ENCODE data around the gene TMEM87B. TPM values are rescaled to one million over a fixed set of nuclear protein-coding genes. Genes with fewer than 3 reads are reported as not detected.

TMEM87B gene
- total and polyA plus RNA-seq, 10 of the 15 experiments (the other 5 are each of a cell fraction or from before 2014, with no cell fraction given), result 5.7 to 20.6 (median 12.3) TPM

DNA sequence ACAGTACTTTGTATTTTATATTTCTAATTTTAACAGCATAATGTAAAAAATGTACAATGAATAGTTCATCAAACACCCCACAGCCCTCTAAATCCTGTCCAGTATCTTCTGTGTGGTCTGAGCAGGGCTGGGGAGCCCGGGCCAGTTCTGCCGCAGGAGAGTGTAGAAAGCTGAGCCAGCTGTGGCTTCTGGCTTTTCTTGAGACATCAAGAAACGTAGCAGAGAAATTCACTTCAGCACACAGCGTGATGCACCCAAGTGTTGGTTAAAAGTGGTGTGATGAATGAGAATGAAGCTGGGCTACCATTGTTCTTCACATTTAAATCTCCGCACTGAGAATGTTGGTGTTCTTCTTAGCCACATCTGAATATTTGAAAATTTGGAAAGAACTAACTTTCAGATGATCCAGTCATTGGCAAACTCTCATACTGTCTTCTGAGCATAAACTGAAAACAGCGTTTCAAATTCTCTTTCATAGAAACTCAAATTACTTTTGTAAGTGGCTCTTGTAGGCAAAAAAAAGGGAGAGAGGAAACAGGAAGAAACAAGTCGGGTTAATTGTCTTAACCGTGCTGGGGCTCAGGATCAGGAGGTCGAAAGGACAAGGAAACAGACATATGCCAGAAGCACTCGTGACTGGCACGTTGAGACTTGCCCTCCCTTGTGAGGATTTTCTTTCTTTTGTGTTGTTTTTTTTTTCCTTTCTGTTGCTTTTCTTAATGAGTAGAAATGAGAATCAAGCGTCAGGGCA is 23.4 kb upstream of the TMEM87B start:
- ChIA-PET CTCF (interaction anchor here (1.0 to 1.8 kb wide), 3 partner anchors 16 to 145 kb away, joined by 3 to 4 read pairs (median 3); no protein-coding TSS in a partner anchor), POLR2A (interaction anchor here (1.0 kb wide), 1 partner anchor 19 kb away, joined by 4 read pairs; no protein-coding TSS in a partner anchor), RAD21 (ENCODE audit: unreplicated experiment) (no interaction called here), SMC1A (ENCODE audit: uncharacterized antibody, unreplicated experiment) (interaction anchor here (0.6 to 3.2 kb wide), 5 partner anchors 73 to 909 kb away, joined by 3 to 9 read pairs (median 3); partner anchors contain the start of gene FBLN7)
- Histone ChIP-seq H3K4me2 (ENCODE audit: control insufficient read depth, insufficient read depth) (no peak overlapping the region), H3K9me3 (replicated peaks; ENCODE audit: control insufficient read depth, insufficient read depth, low read length) (no peaks in the 10 kb centered on the region; the same call in 1 of the 3 replicates), H3K27ac (ENCODE audit: control insufficient read depth, insufficient read depth) (no peak overlapping the region), H4K20me1 (ENCODE audit: control insufficient read depth, insufficient read depth) (no peaks in the 10 kb centered on the region), H3K4me3 (no peak overlapping the region), H2AFZ (ENCODE audit: control insufficient read depth, low read depth, low read length) (peak overlapping the region; percentile 25), H3K27me3 (replicated peaks in 1 of 2; ENCODE audit: control insufficient read depth in 2 of 2, insufficient read depth in 2 of 2, low read length in 1 of 2) (no peaks in the 10 kb centered on the region), H3K4me1 (ENCODE audit: control insufficient read depth, insufficient read depth, low read length) (no peaks in the 10 kb centered on the region), H3K36me3 (ENCODE audit: control insufficient read depth in 2 of 2, insufficient read depth in 2 of 2, low read length in 1 of 2) (no peaks in the 10 kb centered on the region), H3K9ac (ENCODE audit: control insufficient read depth, insufficient read depth, low read length) (no peak overlapping the region), H3K79me2 (ENCODE audit: control insufficient read depth, insufficient read depth, low read length) (no peaks in the 10 kb centered on the region)
- WGBS (ENCODE audit: insufficient coverage, insufficient replicate concordance, low lambda C conversion rate, missing lambda C conversion rate), result 18% methylated on average over 11 of the region's 12 CpGs
- intact Hi-C loops (cut with micrococcal nuclease; ENCODE audit: unreplicated experiment) (loop anchor here (2.0 kb wide), 1 partner anchor 19 kb away; no protein-coding TSS in a partner anchor), in situ Hi-C loops (cut with MboI) (no loop called here)
- FAIRE-seq, result peak; percentile 23
- no peak for TF ChIP-seq NFIC (IDR thresholded peaks at IDR 0.05; ENCODE audit: low read depth, low read length)
- peak in 1 of 2 experiments; percentile 27; a peak in 1 of 4 replicates for TF ChIP-seq BHLHE40 (IDR thresholded peaks at IDR 0.05; ENCODE audit: borderline replicate concordance in 1 of 2, low read depth in 2 of 2, low read length in 1 of 2)
- peak; percentile 54 for ATAC-seq
- DNase-seq (ENCODE audit: low read depth, low spot score), result no peak
- no TSS peak for BruUV-seq (replicated peaks)

DNA sequence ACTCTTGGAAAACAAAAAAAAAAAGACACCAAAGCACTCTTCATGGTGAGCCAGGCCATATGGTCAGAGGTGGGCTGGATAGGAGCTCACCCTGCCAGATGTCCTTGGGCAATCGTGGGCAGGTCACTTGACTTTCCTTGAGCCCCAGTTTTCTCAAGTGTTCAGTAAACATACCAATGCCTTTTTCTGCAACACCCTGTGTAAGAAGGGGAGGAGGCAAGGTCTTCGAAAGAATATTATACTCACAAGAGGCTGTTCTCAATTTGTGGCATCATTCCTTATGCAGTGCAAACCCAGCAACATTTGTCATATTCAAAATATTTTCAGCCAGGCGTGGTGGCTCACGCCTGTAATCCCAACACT is 22.9 kb upstream of the TMEM87B start:
- SMC1A ChIA-PET (ENCODE audit: uncharacterized antibody, unreplicated experiment), result interaction anchor here (0.6 to 1.7 kb wide), 3 partner anchors 72 to 909 kb away, joined by 3 to 6 read pairs (median 3); no protein-coding TSS in a partner anchor
- no peak overlapping the region for H3K27ac ChIP-seq (ENCODE audit: control insufficient read depth, insufficient read depth)
- peak overlapping the region; percentile 25 for H2AFZ ChIP-seq (ENCODE audit: control insufficient read depth, low read depth, low read length)
- CTCF ChIA-PET, result interaction anchor here (1.0 to 1.7 kb wide), 3 partner anchors 17 to 145 kb away, joined by 3 to 8 read pairs (median 3); no protein-coding TSS in a partner anchor
- H4K20me1 ChIP-seq (ENCODE audit: control insufficient read depth, insufficient read depth), result no peaks in the 10 kb centered on the region
- intact Hi-C loops (cut with micrococcal nuclease; ENCODE audit: unreplicated experiment), result no loop called here
- 75% methylated on average over 4 of the region's 4 CpGs for WGBS (ENCODE audit: insufficient coverage, insufficient replicate concordance, low lambda C conversion rate, missing lambda C conversion rate)
- H3K4me3 ChIP-seq, result no peak overlapping the region
- BruUV-seq (replicated peaks), result no TSS peak
- in situ Hi-C loops (cut with MboI), result no loop called here
- H3K36me3 ChIP-seq (ENCODE audit: control insufficient read depth in 2 of 2, insufficient read depth in 2 of 2, low read length in 1 of 2), result no peaks in the 10 kb centered on the region
- no peak for FAIRE-seq
- no peaks in the 10 kb centered on the region; the same call in 1 of the 3 replicates for H3K9me3 ChIP-seq (replicated peaks; ENCODE audit: control insufficient read depth, insufficient read depth, low read length)
- POLR2A ChIA-PET, result interaction anchor here (1.0 kb wide), 1 partner anchor 20 kb away, joined by 4 read pairs; no protein-coding TSS in a partner anchor
- no peak overlapping the region for H3K9ac ChIP-seq (ENCODE audit: control insufficient read depth, insufficient read depth, low read length)
- ATAC-seq, result peak; percentile 21; the same call in 2 of the 3 replicates
- H3K79me2 ChIP-seq (ENCODE audit: control insufficient read depth, insufficient read depth, low read length), result no peaks in the 10 kb centered on the region
- TF ChIP-seq, protein P1, sequence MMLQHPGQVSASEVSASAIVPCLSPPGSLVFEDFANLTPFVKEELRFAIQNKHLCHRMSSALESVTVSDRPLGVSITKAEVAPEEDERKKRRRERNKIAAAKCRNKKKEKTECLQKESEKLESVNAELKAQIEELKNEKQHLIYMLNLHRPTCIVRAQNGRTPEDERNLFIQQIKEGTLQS (IDR thresholded peaks at IDR 0.05; ENCODE audit: borderline replicate concordance, extremely low read depth, low read depth, low read length), result no peak
- TF ChIP-seq, protein P2, sequence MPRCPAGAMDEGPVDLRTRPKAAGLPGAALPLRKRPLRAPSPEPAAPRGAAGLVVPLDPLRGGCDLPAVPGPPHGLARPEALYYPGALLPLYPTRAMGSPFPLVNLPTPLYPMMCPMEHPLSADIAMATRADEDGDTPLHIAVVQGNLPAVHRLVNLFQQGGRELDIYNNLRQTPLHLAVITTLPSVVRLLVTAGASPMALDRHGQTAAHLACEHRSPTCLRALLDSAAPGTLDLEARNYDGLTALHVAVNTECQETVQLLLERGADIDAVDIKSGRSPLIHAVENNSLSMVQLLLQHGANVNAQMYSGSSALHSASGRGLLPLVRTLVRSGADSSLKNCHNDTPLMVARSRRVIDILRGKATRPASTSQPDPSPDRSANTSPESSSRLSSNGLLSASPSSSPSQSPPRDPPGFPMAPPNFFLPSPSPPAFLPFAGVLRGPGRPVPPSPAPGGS (IDR thresholded peaks at IDR 0.05; ENCODE audit: borderline replicate concordance, insufficient read depth, low read depth, low read length, poor library complexity, severe bottlenecking), result no peak
- TF ChIP-seq ZNF24 (IDR thresholded peaks at IDR 0.05) (no peak), EGR1 (IDR thresholded peaks at IDR 0.05; ENCODE audit: borderline replicate concordance in 1 of 2, low read depth in 2 of 2, low read length in 2 of 2) (no peak), PAX5 (IDR thresholded peaks at IDR 0.05; ENCODE audit: borderline replicate concordance, low read depth, low read length) (no peak), SRF (IDR thresholded peaks at IDR 0.05; ENCODE audit: low read depth in 2 of 2, low read length in 2 of 2) (no peak), CHD1 (IDR thresholded peaks at IDR 0.05; ENCODE audit: low read depth, low read length) (no peak), STAT3 (IDR thresholded peaks at IDR 0.05; ENCODE audit: low read depth, low read length) (no peak), SMC3 (IDR thresholded peaks at IDR 0.05; ENCODE audit: borderline replicate concordance, low read length) (no peak), ZNF217 (IDR thresholded peaks at IDR 0.05) (no peak), CREB1 (IDR thresholded peaks at IDR 0.05; ENCODE audit: low read depth) (no peak)
- DNase-seq (ENCODE audit: low read depth, low spot score), result no peak
- H3K27me3 ChIP-seq (replicated peaks in 1 of 2; ENCODE audit: control insufficient read depth in 2 of 2, insufficient read depth in 2 of 2, low read length in 1 of 2), result no peaks in the 10 kb centered on the region
- H3K4me2 ChIP-seq (ENCODE audit: control insufficient read depth, insufficient read depth), result no peak overlapping the region
- RAD21 ChIA-PET (ENCODE audit: unreplicated experiment), result no interaction called here
- H3K4me1 ChIP-seq (ENCODE audit: control insufficient read depth, insufficient read depth, low read length), result no peaks in the 10 kb centered on the region
